SH-SY5Y (cell line): ENCODE measurements around the gene FBXO41.

Source experiments
- GATA2 ChIP-seq: IDR thresholded peaks from 2 replicates; pipeline ENCODE4 v1.6.1; 2011; ENCODE audit warnings: mild to moderate bottlenecking, low read depth, low read length
- GATA3 ChIP-seq: IDR thresholded peaks from 2 replicates; pipeline ENCODE4 v1.6.1; 2011; ENCODE audit warnings: low read depth, mild to moderate bottlenecking, low read length, moderate library complexity

Gene FBXO41

GRCh38 chr2:73284296-73285158 is at the start of gene FBXO41:
Gene FBXO41 (minus strand): TSS chr2:73284478. CDS start chr2:73269630, 14,848 bp downstream.
- TF ChIP-seq GATA3 = no peak
- no peak for TF ChIP-seq GATA2

- no peak for TF ChIP-seq GATA2
- no peak for TF ChIP-seq GATA3
Measured at GRCh38 chr2:73334045-73334444, 49.8 kb upstream of the FBXO41 start.

- TF ChIP-seq GATA3 = no peak
- TF ChIP-seq GATA2 = no peak
Measured at GRCh38 chr2:73333564-73333963, 49.3 kb upstream of the FBXO41 start.

GRCh38 chr2:73324126-73324725 is 39.9 kb upstream of the FBXO41 start:
- no peak for TF ChIP-seq GATA2

GRCh38 chr2:73323551-73323950 is 39.3 kb upstream of the FBXO41 start:
- TF ChIP-seq GATA2 (no peak), GATA3 (no peak)

- TF ChIP-seq GATA3 (no peak), GATA2 (no peak)
Measured at GRCh38 chr2:73314441-73314840, 30.2 kb upstream of the FBXO41 start.

- TF ChIP-seq GATA3 (no peak), GATA2 (no peak)
Measured at GRCh38 chr2:73307720-73308119, 23.4 kb upstream of the FBXO41 start.

- TF ChIP-seq GATA2 = no peak
- no peak for TF ChIP-seq GATA3
Measured at GRCh38 chr2:73301636-73302035, 17.4 kb upstream of the FBXO41 start.

GRCh38 chr2:73300926-73301325 is 16.6 kb upstream of the FBXO41 start:
- no peak for TF ChIP-seq GATA2
- TF ChIP-seq GATA3 = no peak

- TF ChIP-seq GATA3 = no peak
- TF ChIP-seq GATA2 = no peak
Measured at GRCh38 chr2:73297586-73297985, 13.3 kb upstream of the FBXO41 start.

GRCh38 chr2:73297151-73297559 is 12.9 kb upstream of the FBXO41 start:
- no peak for TF ChIP-seq GATA3
- TF ChIP-seq GATA2 = no peak

GRCh38 chr2:73295751-73296400 is 11.6 kb upstream of the FBXO41 start:
- TF ChIP-seq GATA2 (no peak), GATA3 (no peak)

GRCh38 chr2:73294239-73294638 is 10.0 kb upstream of the FBXO41 start:
- TF ChIP-seq GATA2 (no peak), GATA3 (no peak)

- TF ChIP-seq GATA3 = no peak
- TF ChIP-seq GATA2 = no peak
Measured at GRCh38 chr2:73293534-73294171, 9.4 kb upstream of the FBXO41 start, which contains the start of gene EGR4. Gene EGR4 (minus strand): TSS chr2:73293548. CDS start chr2:73293317, 231 bp downstream.
